ENCODE measurements around the gene COMMD1.

- TF ChIP-seq CTCF (IDR thresholded peaks at IDR 0.05 in 8 of 11, conservative IDR thresholded peaks at IDR 0.05 in 3 of 11) (no peak), POLR2AphosphoS5 (IDR thresholded peaks at IDR 0.05) (no peak)
Observed at GRCh38 chr2:62102402-62102920, 197.0 kb downstream of the COMMD1 start.
